Caco-2 (cell line): ENCODE data around the gene CTNNB1. TPM values are rescaled to one million over a fixed set of nuclear protein-coding genes. Genes with fewer than 3 reads are reported as not detected.
A peak's percentile ranks its signal among the peaks of the same experiment; 100 is the strongest.

ENCODE experiments used
- BruUV-seq: library from RNA; stranded (reverse); fragments of 400-500 nt; replicated peaks from 2 replicates; lab custom pipeline; 2021; lab: Mats Ljungman, UMichigan
- CTCF ChIA-PET: fragments of 300-600 bp; sonication (Branson Sonifier 250); formaldehyde crosslinking; loops from one replicate; lab custom pipeline; 2022; ENCODE audit warnings: antibody characterized with exemption; lab: Charles Lee
- POLR2A ChIA-PET: fragments of 300-600 bp; sonication (Branson Sonifier 250); formaldehyde crosslinking; loops from one replicate; lab custom pipeline; 2022; ENCODE audit warnings: antibody characterized with exemption; lab: Charles Lee
- DNase-seq, 2 experiments: peaks; one replicate each; pipeline versions ENCODE4 v3.0.0 to v3.0.0-alpha.2; 2020 to 2022
- H3K27me3 ChIP-seq: replicated peaks from 2 replicates; pipeline ENCODE4 v1.6.0; 2011; ENCODE audit warnings: low read length; ENCODE audit not compliant: control insufficient read depth, insufficient read depth
- H3K36me3 ChIP-seq: 2 replicates; pipeline ENCODE4 v1.5.1; 2011; ENCODE audit warnings: low read length; ENCODE audit not compliant: control insufficient read depth, insufficient read depth
- H3K4me1 ChIP-seq: fragments of 250-450 bp; sonication (Bioruptor Pico); 2 replicates; pipeline ENCODE4 v1.5.1; 2020; ENCODE audit warnings: mild to moderate bottlenecking
- H3K4me3 ChIP-seq: 2 replicates; pipeline ENCODE4 v1.5.1; 2011; ENCODE audit warnings: low read depth, mild to moderate bottlenecking, control low read depth, low read length
- H3K9me3 ChIP-seq: fragments of 250-450 bp; sonication (Bioruptor Pico); 2 replicates; pipeline ENCODE4 v1.5.1; 2020; ENCODE audit warnings: mild to moderate bottlenecking, moderate library complexity
- H3K27ac Mint-ChIP-seq: one replicate; pipeline ENCODE4 v1.8.0; 2022; ENCODE audit warnings: mixed read lengths; ENCODE audit not compliant: unreplicated experiment
- H3K27me3 Mint-ChIP-seq: one replicate; pipeline ENCODE4 v1.8.0; 2022; ENCODE audit warnings: mixed read lengths; ENCODE audit not compliant: insufficient read depth, unreplicated experiment
- H3K36me3 Mint-ChIP-seq: one replicate; pipeline ENCODE4 v1.8.0; 2022; ENCODE audit warnings: mild to moderate bottlenecking, mixed read lengths; ENCODE audit not compliant: insufficient read depth, unreplicated experiment
- H3K4me1 Mint-ChIP-seq: one replicate; pipeline ENCODE4 v1.8.0; 2022; ENCODE audit warnings: low read depth, mixed read lengths; ENCODE audit not compliant: unreplicated experiment
- H3K4me3 Mint-ChIP-seq: one replicate; pipeline ENCODE4 v1.8.0; 2022; ENCODE audit warnings: mild to moderate bottlenecking, moderate library complexity, mixed read lengths; ENCODE audit not compliant: unreplicated experiment
- H3K9me3 Mint-ChIP-seq: one replicate; pipeline ENCODE4 v1.8.0; 2022; ENCODE audit warnings: mixed read lengths; ENCODE audit not compliant: unreplicated experiment
- intact Hi-C: fragments of 100-400 bp; cut with micrococcal nuclease; formaldehyde crosslinking; loops from one replicate; pipeline ENCODE4 v1.10.0; 2022; ENCODE audit not compliant: unreplicated experiment
- total RNA-seq: library from RNA; stranded (reverse); gene quantifications from 2 replicates; pipeline ENCODE4 v1.2.3, GENCODE V29; 2022
- TF ChIP-seq, protein P1 (sequence below), 2 experiments: fragments of 200-600 bp in 1 of 2; IDR thresholded peaks; 1 replicate in 1 of 2; 2 replicates in 1 of 2; pipeline versions ENCODE4 v1.5.1 to v1.8.0; 2011 to 2022; ENCODE audit warnings: antibody characterized with exemption in 1 of 2, control low read depth in 1 of 2, inconsistent platforms in 1 of 2, low read depth in 1 of 2, low read length in 1 of 2, mild to moderate bottlenecking in 1 of 2, moderate library complexity in 1 of 2; ENCODE audit not compliant: insufficient read depth in 1 of 2, severe bottlenecking in 1 of 2, unreplicated experiment in 1 of 2

Gene CTNNB1
- total RNA-seq, 1 experiment from 2014 or later, result 206 TPM

DNA sequence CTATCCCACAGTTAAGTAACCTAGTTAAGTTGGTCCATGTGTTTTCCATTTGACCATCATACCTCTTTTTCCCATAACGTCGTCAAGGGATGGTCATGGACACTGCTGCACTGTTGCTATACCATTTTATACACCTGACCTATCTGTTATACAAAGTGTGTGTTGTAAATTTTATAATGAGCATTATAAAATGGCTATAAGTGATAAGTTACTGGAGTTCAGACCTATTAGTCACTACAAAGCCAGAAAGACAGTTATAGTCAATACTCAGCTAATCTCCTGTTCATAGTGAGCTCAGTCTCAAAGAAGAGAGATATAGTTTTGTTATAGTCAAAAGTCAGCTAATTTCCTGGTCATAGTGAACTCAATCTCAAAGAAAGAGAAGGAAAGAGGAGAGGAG is 18.9 kb upstream of the CTNNB1 start:
- Histone ChIP-seq H3K27me3 (no peaks in the 10 kb centered on the region), H3K36me3 (no peaks in the 10 kb centered on the region), H3K4me1 (peaks cover 60% of the 10 kb centered on the region), H3K4me3 (no peak overlapping the region), H3K9me3 (no peaks in the 10 kb centered on the region)
- DNase-seq, result no peak
- Mint-ChIP-seq H3K36me3 (peaks cover 13% of the 10 kb centered on the region), H3K27me3 (no peaks in the 10 kb centered on the region), H3K4me3 (no peak overlapping the region), H3K4me1 (peaks cover 31% of the 10 kb centered on the region), H3K9me3 (no peaks in the 10 kb centered on the region), H3K27ac (peak overlapping the region; percentile 16)
- ChIA-PET CTCF (interaction anchor here (1.2 kb wide), 1 partner anchor 10 kb away, joined by 5 read pairs; no protein-coding TSS in a partner anchor), POLR2A (interaction anchor here (1.7 kb wide), 1 partner anchor 19 kb away, joined by 4 read pairs; the partner anchor contains the start of gene CTNNB1)
- intact Hi-C loops, result no loop called here
- TF ChIP-seq, protein P1, sequence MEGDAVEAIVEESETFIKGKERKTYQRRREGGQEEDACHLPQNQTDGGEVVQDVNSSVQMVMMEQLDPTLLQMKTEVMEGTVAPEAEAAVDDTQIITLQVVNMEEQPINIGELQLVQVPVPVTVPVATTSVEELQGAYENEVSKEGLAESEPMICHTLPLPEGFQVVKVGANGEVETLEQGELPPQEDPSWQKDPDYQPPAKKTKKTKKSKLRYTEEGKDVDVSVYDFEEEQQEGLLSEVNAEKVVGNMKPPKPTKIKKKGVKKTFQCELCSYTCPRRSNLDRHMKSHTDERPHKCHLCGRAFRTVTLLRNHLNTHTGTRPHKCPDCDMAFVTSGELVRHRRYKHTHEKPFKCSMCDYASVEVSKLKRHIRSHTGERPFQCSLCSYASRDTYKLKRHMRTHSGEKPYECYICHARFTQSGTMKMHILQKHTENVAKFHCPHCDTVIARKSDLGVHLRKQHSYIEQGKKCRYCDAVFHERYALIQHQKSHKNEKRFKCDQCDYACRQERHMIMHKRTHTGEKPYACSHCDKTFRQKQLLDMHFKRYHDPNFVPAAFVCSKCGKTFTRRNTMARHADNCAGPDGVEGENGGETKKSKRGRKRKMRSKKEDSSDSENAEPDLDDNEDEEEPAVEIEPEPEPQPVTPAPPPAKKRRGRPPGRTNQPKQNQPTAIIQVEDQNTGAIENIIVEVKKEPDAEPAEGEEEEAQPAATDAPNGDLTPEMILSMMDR (IDR thresholded peaks at IDR 0.05; ENCODE audit: insufficient read depth in 1 of 2, low read depth in 1 of 2, low read length in 1 of 2, severe bottlenecking in 1 of 2, unreplicated experiment in 1 of 2), result no peak
- BruUV-seq, result no TSS peak

GRCh38 chr3:41182504-41183059 is 16.7 kb upstream of the CTNNB1 start:
- Histone ChIP-seq H3K4me3 (no peak overlapping the region), H3K9me3 (no peaks in the 10 kb centered on the region), H3K27me3 (no peaks in the 10 kb centered on the region), H3K36me3 (no peaks in the 10 kb centered on the region), H3K4me1 (peaks cover 38% of the 10 kb centered on the region)
- no peak overlapping the region for H3K27ac Mint-ChIP-seq
- no peak overlapping the region for H3K4me3 Mint-ChIP-seq
- ChIA-PET CTCF (no interaction called here), POLR2A (interaction anchor here (0.5 kb wide), 1 partner anchor 8 kb away, joined by 3 read pairs; no protein-coding TSS in a partner anchor)
- H3K27me3 Mint-ChIP-seq, result no peaks in the 10 kb centered on the region
- intact Hi-C loops, result no loop called here
- no peaks in the 10 kb centered on the region for H3K9me3 Mint-ChIP-seq
- TF ChIP-seq, protein P1 (IDR thresholded peaks at IDR 0.05; ENCODE audit: insufficient read depth in 1 of 2, low read depth in 1 of 2, low read length in 1 of 2, severe bottlenecking in 1 of 2, unreplicated experiment in 1 of 2), result no peak
- no TSS peak for BruUV-seq
- DNase-seq, result no peak
- H3K4me1 Mint-ChIP-seq, result peaks cover 28% of the 10 kb centered on the region
- no peaks in the 10 kb centered on the region for H3K36me3 Mint-ChIP-seq

GRCh38 chr3:41184394-41184793 is 14.9 kb upstream of the CTNNB1 start:
- no peaks in the 10 kb centered on the region for H3K9me3 ChIP-seq
- TF ChIP-seq, protein P1 (IDR thresholded peaks at IDR 0.05; ENCODE audit: insufficient read depth in 1 of 2, low read depth in 1 of 2, low read length in 1 of 2, severe bottlenecking in 1 of 2, unreplicated experiment in 1 of 2), result no peak

More at GRCh38 chr3:41184394-41184793, 14.9 kb upstream of the CTNNB1 start:
- Mint-ChIP-seq H3K9me3 (no peaks in the 10 kb centered on the region), H3K27ac (no peak overlapping the region), H3K27me3 (no peaks in the 10 kb centered on the region), H3K4me3 (no peak overlapping the region), H3K36me3 (no peaks in the 10 kb centered on the region), H3K4me1 (peaks cover 42% of the 10 kb centered on the region)
- ChIA-PET CTCF (no interaction called here), POLR2A (no interaction called here)
- Histone ChIP-seq H3K27me3 (no peaks in the 10 kb centered on the region), H3K4me3 (no peak overlapping the region), H3K4me1 (peaks cover 39% of the 10 kb centered on the region), H3K36me3 (no peaks in the 10 kb centered on the region)
- DNase-seq, result no peak
- intact Hi-C loops, result no loop called here
- no TSS peak for BruUV-seq
